Body of pancreas (tissue), 4 donors: ENCODE results near the gene ZGPAT. TPM values are rescaled to one million over a fixed set of nuclear protein-coding genes. Genes with fewer than 3 reads are reported as not detected.
"Not testable (repeated sequence)": the region's sequence is repeated elsewhere in the genome, so short reads cannot be mapped to it uniquely, and the experiment has no call there.

Experiments
- ATAC-seq: fragments of 150-250 bp; one replicate; pipeline ENCODE4 v1.9.1; 2016
- DNase-seq, 4 donors: peaks; one replicate each; pipeline ENCODE4 v3.0.0-alpha.2; 2019
- H3K27ac ChIP-seq, 4 donors: fragments of 200-600 bp; sonication (generic); 1 replicate in 3 of 4; 2 replicates in 1 of 4; pipeline versions ENCODE4 v1.5.1 to v1.6.1; 2016 to 2019; ENCODE audit warnings: mild to moderate bottlenecking in 1 of 4, mixed read lengths in 1 of 4, moderate library complexity in 1 of 4
- H3K27me3 ChIP-seq, 2 donors: fragments of 200-600 bp; sonication (generic); one replicate each; pipeline ENCODE4 v1.6.0; 2016; ENCODE audit warnings: mild to moderate bottlenecking in 1 of 2
- H3K36me3 ChIP-seq, 2 donors: fragments of 200-600 bp; sonication (generic); replicated peaks in 1 of 2; 2 replicates each; pipeline ENCODE4 v1.5.1; 2016; ENCODE audit warnings: low read depth in 2 of 2; ENCODE audit not compliant: insufficient read depth in 1 of 2
- H3K4me1 ChIP-seq: fragments of 200-600 bp; sonication (generic); one replicate; pipeline ENCODE4 v1.6.0; 2016
- H3K4me3 ChIP-seq, 2 donors: fragments of 200-600 bp; sonication (generic); 1 replicate in 1 of 2; 2 replicates in 1 of 2; pipeline ENCODE4 v1.5.1; 2016 to 2019
- H3K9me3 ChIP-seq, 3 donors: fragments of 200-600 bp; sonication (generic); 1 replicate in 2 of 3; 2 replicates in 1 of 3; pipeline ENCODE4 v1.5.1; 2016
- CTCF ChIP-seq, 7 experiments: fragments of 450-650 bp in 4 of 7; fragments of 200-600 bp in 3 of 7; sonication (generic) in 3 of 7; IDR thresholded peaks; one replicate each; pipeline ENCODE4 v1.5.1; 2016 to 2019; ENCODE audit warnings: antibody characterized with exemption in 7 of 7
- POLR2A ChIP-seq, 3 donors: fragments of 450-650 bp; IDR thresholded peaks; one replicate each; pipeline ENCODE4 v1.6.1; 2016; ENCODE audit warnings: antibody characterized with exemption in 3 of 3, mild to moderate bottlenecking in 2 of 3
- WGBS, 2 donors: methylation state at CpG; one replicate each; pipeline ENCODE4 v1.1.5; 2017; 5-methylcytosine and 5-hydroxymethylcytosine counted together
- intact Hi-C: fragments of 100-400 bp; cut with DNase I; formaldehyde crosslinking; loops from one replicate; pipeline ENCODE4 v1.15.1; 2023
- total RNA-seq, 2 donors: library from RNA; depleted of rRNA; stranded (reverse); fragments of >200 nt; gene quantifications; one replicate each; pipeline ENCODE4 v1.1.0, GENCODE V29; 2016

Gene ZGPAT
- total RNA-seq, 2 donors from 2014 or later, result 16.6 to 53.1 TPM

GRCh38 chr20:63668351-63668750 lies 39.5 kb upstream of the ZGPAT start:
- DNase-seq, result no peak
- no peaks in the 10 kb centered on the region for H3K27me3 ChIP-seq
- TF ChIP-seq CTCF (IDR thresholded peaks at IDR 0.05), result no peak
- no peak for TF ChIP-seq POLR2A (IDR thresholded peaks at IDR 0.05)
- peaks cover 0 to 3% of the 10 kb centered on the region in 2 donors for H3K36me3 ChIP-seq
- intact Hi-C loops, result no loop called here
- no peaks in the 10 kb centered on the region for H3K4me1 ChIP-seq
- WGBS, 2 donors, result 89 to 94% methylated on average over 9 to 11 of the region's 11 CpGs
- H3K9me3 ChIP-seq, result no peaks in the 10 kb centered on the region
- no peak overlapping the region for H3K4me3 ChIP-seq
- H3K27ac ChIP-seq, result no peak overlapping the region
- ATAC-seq, result no peak

- H3K4me3 ChIP-seq, H3K27ac ChIP-seq, DNase-seq, H3K9me3 ChIP-seq, H3K4me1 ChIP-seq, H3K27me3 ChIP-seq, intact Hi-C loops, ATAC-seq: not testable (repeated sequence)
- peaks cover 0 to 10% of the 10 kb centered on the region in 2 donors for H3K36me3 ChIP-seq
- WGBS, 2 donors, result 92% methylated on average over 9 to 12 of the region's 12 CpGs
Observed at GRCh38 chr20:63671695-63672094, 36.1 kb upstream of the ZGPAT start.

DNA sequence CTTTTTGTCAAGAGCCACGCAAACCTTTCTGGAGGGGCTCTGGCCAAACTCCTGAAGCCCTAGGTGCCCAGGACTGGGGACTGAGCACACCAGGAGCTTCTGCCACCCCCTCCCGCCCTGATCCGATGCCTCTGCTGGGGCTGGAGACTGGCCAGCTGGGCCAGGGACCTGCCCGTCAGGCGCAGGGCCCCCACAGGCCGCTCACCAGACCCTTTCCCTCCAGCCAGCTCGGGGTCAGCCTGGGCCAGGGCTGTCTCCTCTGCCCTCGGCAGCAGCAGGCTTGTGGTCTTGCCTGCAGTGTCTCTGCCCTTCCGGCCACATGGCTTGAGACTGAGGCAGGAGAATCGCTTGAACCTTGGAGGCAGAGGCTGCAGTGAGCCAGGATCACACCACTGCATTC lies 35.2 kb upstream of the ZGPAT start:
- peaks cover 0 to 10% of the 10 kb centered on the region in 2 donors for H3K36me3 ChIP-seq
- WGBS, 2 donors, result 89 to 100% methylated on average over 3 to 10 of the region's 10 CpGs
- no peaks in the 10 kb centered on the region for H3K4me1 ChIP-seq
- H3K4me3 ChIP-seq, result no peak overlapping the region
- no peak for DNase-seq
- intact Hi-C loops, result no loop called here
- ATAC-seq, result no peak
- no peaks in the 10 kb centered on the region for H3K27me3 ChIP-seq
- TF ChIP-seq CTCF (IDR thresholded peaks at IDR 0.05) (no peak), POLR2A (IDR thresholded peaks at IDR 0.05) (no peak)
- H3K27ac ChIP-seq, result no peak overlapping the region
- H3K9me3 ChIP-seq, result no peaks in the 10 kb centered on the region

- 98 to 100% methylated on average over 3 to 14 of the region's 14 CpGs for WGBS, 2 donors
- ATAC-seq (no peak), DNase-seq (no peak)
- TF ChIP-seq CTCF (IDR thresholded peaks at IDR 0.05) (no peak), POLR2A (IDR thresholded peaks at IDR 0.05) (no peak)
- Histone ChIP-seq H3K36me3 (peaks cover 0 to 7% of the 10 kb centered on the region in 2 donors), H3K9me3 (no peaks in the 10 kb centered on the region), H3K4me1 (no peaks in the 10 kb centered on the region), H3K27me3 (no peaks in the 10 kb centered on the region), H3K4me3 (no peak overlapping the region), H3K27ac (no peak overlapping the region)
- intact Hi-C loops, result no loop called here
Observed at GRCh38 chr20:63673951-63674350, 33.9 kb upstream of the ZGPAT start.

GRCh38 chr20:63675681-63676368 lies 32.0 kb upstream of the ZGPAT start:
- H3K36me3 ChIP-seq, result peaks cover 0 to 7% of the 10 kb centered on the region in 2 donors
- intact Hi-C loops, result no loop called here
- H3K9me3 ChIP-seq, result no peaks in the 10 kb centered on the region
- H3K4me1 ChIP-seq, result no peaks in the 10 kb centered on the region
- H3K27me3 ChIP-seq, result no peaks in the 10 kb centered on the region
- ATAC-seq (no peak), DNase-seq (no peak)
- TF ChIP-seq CTCF (IDR thresholded peaks at IDR 0.05), result no peak
- no peak for TF ChIP-seq POLR2A (IDR thresholded peaks at IDR 0.05)
- no peak overlapping the region for H3K27ac ChIP-seq
- H3K4me3 ChIP-seq, result no peak overlapping the region
- 90 to 91% methylated on average over 19 to 20 of the region's 20 CpGs for WGBS, 2 donors
